Kidney (tissue), 14 donors: Measurements from ENCODE around the gene LRCH3. TPM values are rescaled to one million over a fixed set of nuclear protein-coding genes. Genes with fewer than 3 reads are reported as not detected.

ENCODE experiments used
- DNase-seq, 5 donors: peaks; one replicate each; pipeline ENCODE4 v3.0.0-alpha.2; 2013 to 2020
- FAIRE-seq: peaks from 2 replicates; lab custom pipeline; 2012; peaks lifted over from hg19 to GRCh38; lab: Jason Lieb, UNC
- H3K27ac ChIP-seq, 2 donors: one replicate each; pipeline ENCODE4 v1.7.0; 2013; ENCODE audit warnings: low read depth in 2 of 2, low read length in 2 of 2, inconsistent platforms in 1 of 2
- H3K27me3 ChIP-seq: one replicate; pipeline ENCODE4 v1.7.1; 2013; ENCODE audit warnings: low read length, inconsistent platforms; ENCODE audit not compliant: control insufficient read depth, insufficient read depth
- H3K36me3 ChIP-seq, 3 donors: one replicate each; pipeline versions ENCODE4 v1.7.0 to v1.7.1; 2013; ENCODE audit warnings: low read length in 3 of 3, control low read depth in 1 of 3, inconsistent platforms in 1 of 3; ENCODE audit not compliant: insufficient read depth in 3 of 3, control insufficient read depth in 2 of 3
- H3K4me1 ChIP-seq, 3 donors: one replicate each; pipeline versions ENCODE4 v1.7.0 to v1.7.1; 2013; ENCODE audit warnings: low read length in 3 of 3, inconsistent platforms in 1 of 3, low read depth in 1 of 3; ENCODE audit not compliant: control insufficient read depth in 2 of 3, insufficient read depth in 2 of 3
- H3K4me3 ChIP-seq, 3 donors: one replicate each; pipeline versions ENCODE4 v1.7.0 to v1.8.1; 2013; ENCODE audit warnings: low read length in 3 of 3, control low read depth in 1 of 3, inconsistent platforms in 1 of 3
- H3K9ac ChIP-seq, 3 donors: one replicate each; pipeline versions ENCODE4 v1.7.0 to v1.7.1; 2013; ENCODE audit warnings: low read length in 3 of 3, control low read depth in 1 of 3, inconsistent platforms in 1 of 3
- H3K9me3 ChIP-seq, 3 donors: one replicate each; pipeline versions ENCODE4 v1.7.0 to v1.7.1; 2013; ENCODE audit warnings: low read length in 3 of 3, control low read depth in 1 of 3, inconsistent platforms in 1 of 3; ENCODE audit not compliant: control insufficient read depth in 2 of 3, insufficient read depth in 1 of 3
- CTCF ChIP-seq: IDR thresholded peaks from 3 replicates; pipeline ENCODE4 v1.5.1; 2012; ENCODE audit warnings: mild to moderate bottlenecking, moderate library complexity, borderline replicate concordance; ENCODE audit not compliant: insufficient read depth; ENCODE audit errors: extremely low read depth
- intact Hi-C: fragments of 100-400 bp; cut with DNase I; formaldehyde crosslinking; loops from one replicate; pipeline ENCODE4 v1.11.1; 2022
- polyA plus RNA-seq: library from polyadenylated mRNA; stranded (reverse); fragments of 350-450 nt; fragmentation: Illumina TruSeq; extraction: RNeasy Lipid Tissue Mini Kit (QIAGEN cat#74804); gene quantifications from one replicate; pipeline ENCODE4 v1.2.3, GENCODE V29; 2014; ENCODE audit warnings: low read depth, low replicate concordance; ENCODE audit not compliant: insufficient read depth
- total RNA-seq: library from RNA; stranded (reverse); fragmentation: NEBNext Ultra II Directional; extraction: Animal tissue kit (Norgen Biotek cat#: 25700); gene quantifications from one replicate; pipeline ENCODE4 v1.2.1, GENCODE V29; 2021
- donor health status: control.
- donor health status: control.
- donor health status: control.
- donor health status: control.
- donor health status: control.
- donor health status: DM: yes; HTN: yes; CAD: no.
- donor health status: Normal renal cell carcinoma (clear cell type).

The LRCH3 gene
- total and polyA plus RNA-seq, 2 donors from 2014 or later = 11.6 to 52.0 TPM

GRCh38 chr3:197901626-197902025, 110.6 kb downstream of the LRCH3 start:
- Histone ChIP-seq H3K27ac (no peak overlapping the region), H3K9me3 (no peaks in the 10 kb centered on the region), H3K4me1 (no peaks in the 10 kb centered on the region), H3K9ac (no peak overlapping the region), H3K27me3 (no peaks in the 10 kb centered on the region), H3K36me3 (no peaks in the 10 kb centered on the region), H3K4me3 (no peak overlapping the region)
- no peak for TF ChIP-seq CTCF
- no peak for DNase-seq
- FAIRE-seq = no peak
- intact Hi-C loops = no loop called here

- intact Hi-C loops = no loop called here
- Histone ChIP-seq H3K9ac (no peak overlapping the region), H3K27ac (no peak overlapping the region), H3K4me3 (no peak overlapping the region), H3K9me3 (no peaks in the 10 kb centered on the region), H3K27me3 (no peaks in the 10 kb centered on the region), H3K36me3 (no peaks in the 10 kb centered on the region), H3K4me1 (no peaks in the 10 kb centered on the region)
- DNase-seq (peak; percentile 90 to 95 (median 93)), FAIRE-seq (peak; percentile 27)
- TF ChIP-seq CTCF = peak; percentile 99
These were observed 115.2 kb downstream of the LRCH3 start for GRCh38 chr3:197906023-197906849.

- no peaks in the 10 kb centered on the region for H3K9me3 ChIP-seq
- intact Hi-C loops = no loop called here
- no peak overlapping the region for H3K4me3 ChIP-seq
- no peak for FAIRE-seq
- no peak for DNase-seq
- H3K27me3 ChIP-seq = no peaks in the 10 kb centered on the region
- no peak overlapping the region for H3K9ac ChIP-seq
- TF ChIP-seq CTCF = no peak
- no peaks in the 10 kb centered on the region for H3K36me3 ChIP-seq
- H3K27ac ChIP-seq = no peak overlapping the region
- no peaks in the 10 kb centered on the region for H3K4me1 ChIP-seq
These were observed 115.8 kb downstream of the LRCH3 start for GRCh38 chr3:197906850-197907187.
